Spleen (tissue), 3 donors: ENCODE measurements around the gene GCDH.

Source experiments
- POLR2A ChIP-seq, 3 donors: fragments of 450-650 bp; IDR thresholded peaks; one replicate each; pipeline ENCODE4 v1.5.1; 2017; ENCODE audit warnings: antibody characterized with exemption in 3 of 3, mild to moderate bottlenecking in 1 of 3
- POLR2AphosphoS5 ChIP-seq, 3 donors: sonication (generic); formaldehyde crosslinking; IDR thresholded peaks; one replicate each; pipeline ENCODE4 v1.5.1; 2017; ENCODE audit warnings: antibody characterized with exemption in 3 of 3

- no peak for TF ChIP-seq POLR2A (IDR thresholded peaks at IDR 0.05)
- TF ChIP-seq POLR2AphosphoS5 (IDR thresholded peaks at IDR 0.05), result no peak
Observed at GRCh38 chr19:12886969-12887747, 3.8 kb upstream of the GCDH start, which contains the start of gene KLF1.
